HG02981 (cell line): Measurements from ENCODE around the gene MAB21L4.

Experiments
- ATAC-seq: cut with Tn5 transposase; IDR thresholded peaks from one replicate; pipeline ENCODE4 v1.9.1; 2021; ENCODE audit warnings: mild to moderate bottlenecking, moderate library complexity; ENCODE audit not compliant: unreplicated experiment

Gene MAB21L4

GRCh38 chr2:240895656-240896388 is at the start of gene MAB21L4:
Gene MAB21L4 (minus strand): TSS chr2:240896156. CDS start chr2:240895997, 159 bp downstream.
- ATAC-seq: no peak

- no peak for ATAC-seq
These were observed 40.1 kb upstream of the MAB21L4 start for GRCh38 chr2:240936106-240936505.

GRCh38 chr2:240935103-240935876 is 39.3 kb upstream of the MAB21L4 start:
- ATAC-seq: no peak

- no peak for ATAC-seq
These were observed 38.7 kb upstream of the MAB21L4 start for GRCh38 chr2:240934701-240935102.

GRCh38 chr2:240933966-240934700 is 38.2 kb upstream of the MAB21L4 start:
- no peak for ATAC-seq

- no peak for ATAC-seq
These were observed 37.4 kb upstream of the MAB21L4 start for GRCh38 chr2:240933048-240933965.

GRCh38 chr2:240932724-240933047 is 36.7 kb upstream of the MAB21L4 start:
- ATAC-seq: no peak

- ATAC-seq: no peak
These were observed 36.2 kb upstream of the MAB21L4 start for GRCh38 chr2:240932001-240932723.

GRCh38 chr2:240931319-240931949 is 35.5 kb upstream of the MAB21L4 start:
- no peak for ATAC-seq

- no peak for ATAC-seq
These were observed 34.8 kb upstream of the MAB21L4 start for GRCh38 chr2:240930631-240931318.

- no peak for ATAC-seq
These were observed 34.2 kb upstream of the MAB21L4 start for GRCh38 chr2:240930096-240930630.

- no peak for ATAC-seq
These were observed 33.6 kb upstream of the MAB21L4 start for GRCh38 chr2:240929364-240930095.

- ATAC-seq: no peak
These were observed 32.8 kb upstream of the MAB21L4 start for GRCh38 chr2:240928476-240929363.

- ATAC-seq: no peak
These were observed 31.4 kb upstream of the MAB21L4 start for GRCh38 chr2:240927390-240927781.

GRCh38 chr2:240926516-240927389 is 30.8 kb upstream of the MAB21L4 start:
- ATAC-seq: no peak
